Loucy (cell line): ENCODE measurements around the gene RPH3AL.

ENCODE experiments used
- H2AFZ ChIP-seq: fragments of 200-600 bp; sonication (generic); 2 replicates; pipeline ENCODE4 v1.6.0; 2016; ENCODE audit warnings: antibody characterized with exemption, mild to moderate bottlenecking, low read length, moderate library complexity
- H3F3A ChIP-seq: fragments of 200-600 bp; 2 replicates; pipeline ENCODE4 v1.6.0; 2016; ENCODE audit warnings: antibody characterized with exemption, low read depth, mild to moderate bottlenecking
- H3K27me3 ChIP-seq: fragments of 200-600 bp; sonication (generic); 2 replicates; pipeline ENCODE4 v1.6.1; 2014; ENCODE audit warnings: low read length, mild to moderate bottlenecking; ENCODE audit not compliant: insufficient read depth, poor library complexity, severe bottlenecking
- H3K36me3 ChIP-seq: fragments of 200-600 bp; sonication (generic); 2 replicates; pipeline ENCODE4 v1.6.1; 2016; ENCODE audit warnings: low read length; ENCODE audit not compliant: insufficient read depth
- H3K4me1 ChIP-seq: fragments of 200-600 bp; sonication (generic); 2 replicates; pipeline ENCODE4 v1.5.1; 2014; ENCODE audit warnings: low read length, mild to moderate bottlenecking; ENCODE audit not compliant: insufficient read depth, poor library complexity, severe bottlenecking
- H3K4me2 ChIP-seq: fragments of 200-600 bp; sonication (generic); 2 replicates; pipeline ENCODE4 v1.6.0; 2014; ENCODE audit warnings: antibody characterized with exemption, low read length, low read depth, mild to moderate bottlenecking; ENCODE audit not compliant: poor library complexity, severe bottlenecking
- H3K4me3 ChIP-seq: fragments of 200-600 bp; sonication (generic); 2 replicates; pipeline ENCODE4 v1.5.1; 2014; ENCODE audit warnings: low read length, mild to moderate bottlenecking, mixed read lengths; ENCODE audit not compliant: poor library complexity, severe bottlenecking
- H3K79me2 ChIP-seq: fragments of 200-600 bp; sonication (generic); 2 replicates; pipeline ENCODE4 v1.6.1; 2014; ENCODE audit warnings: low read length; ENCODE audit not compliant: insufficient read depth
- H3K9ac ChIP-seq: fragments of 200-600 bp; sonication (generic); 2 replicates; pipeline ENCODE4 v1.6.0; 2014; ENCODE audit warnings: mild to moderate bottlenecking, low read depth, low read length, moderate library complexity; ENCODE audit not compliant: poor library complexity, severe bottlenecking
- H3K9me2 ChIP-seq: fragments of 200-600 bp; sonication (generic); replicated peaks from 2 replicates; pipeline ENCODE4 v1.6.1; 2016; ENCODE audit warnings: low read depth, low read length, mixed read lengths
- H3K9me3 ChIP-seq: fragments of 200-600 bp; sonication (generic); 2 replicates; pipeline ENCODE4 v1.6.1; 2014; ENCODE audit warnings: mild to moderate bottlenecking, antibody characterized with exemption, low read length, low read depth; ENCODE audit not compliant: insufficient read depth
- H4K20me1 ChIP-seq: fragments of 200-600 bp; sonication (generic); 2 replicates; pipeline ENCODE4 v1.6.0; 2014; ENCODE audit warnings: antibody characterized with exemption, low read length, mild to moderate bottlenecking; ENCODE audit not compliant: insufficient read depth, poor library complexity, severe bottlenecking
- CTCF ChIP-seq: fragments of 200-600 bp; sonication (generic); conservative IDR thresholded peaks from 2 replicates; pipeline ENCODE4 v1.5.1; 2014; ENCODE audit warnings: mild to moderate bottlenecking, antibody characterized with exemption, low read length
- EZH2phosphoT487 ChIP-seq: fragments of 200-600 bp; IDR thresholded peaks from 2 replicates; pipeline ENCODE4 v1.6.1; 2018; ENCODE audit warnings: antibody characterized with exemption, mild to moderate bottlenecking, moderate library complexity, borderline replicate concordance

Gene RPH3AL

GRCh38 chr17:395974-396373, 43.4 kb upstream of the RPH3AL start:
- no peaks in the 10 kb centered on the region for H3K27me3 ChIP-seq
- peaks cover 29% of the 10 kb centered on the region; the same call in 1 of the 2 replicates for H3K36me3 ChIP-seq
- no peaks in the 10 kb centered on the region for H3K9me3 ChIP-seq
- H3K4me1 ChIP-seq: no peaks in the 10 kb centered on the region
- TF ChIP-seq EZH2phosphoT487: no peak
- TF ChIP-seq CTCF: no peak
- H4K20me1 ChIP-seq: peaks cover 22% of the 10 kb centered on the region
- H3K79me2 ChIP-seq: peaks cover 19% of the 10 kb centered on the region
- H3K4me3 ChIP-seq: no peak overlapping the region
- no peak overlapping the region for H3K4me2 ChIP-seq
- H3K9me2 ChIP-seq: no peaks in the 10 kb centered on the region
- H3F3A ChIP-seq: peaks cover 3% of the 10 kb centered on the region; the same call in 1 of the 2 replicates
- no peak overlapping the region for H2AFZ ChIP-seq
- no peak overlapping the region for H3K9ac ChIP-seq

GRCh38 chr17:395179-395578, 42.6 kb upstream of the RPH3AL start:
- no peaks in the 10 kb centered on the region for H3K27me3 ChIP-seq
- no peak overlapping the region for H2AFZ ChIP-seq
- H3K4me2 ChIP-seq: no peak overlapping the region
- peaks cover 3% of the 10 kb centered on the region; the same call in 1 of the 2 replicates for H3F3A ChIP-seq
- H3K9ac ChIP-seq: no peak overlapping the region
- no peak overlapping the region for H3K4me3 ChIP-seq
- H4K20me1 ChIP-seq: peaks cover 14% of the 10 kb centered on the region
- H3K4me1 ChIP-seq: no peaks in the 10 kb centered on the region
- no peaks in the 10 kb centered on the region for H3K9me3 ChIP-seq
- TF ChIP-seq CTCF: no peak
- TF ChIP-seq EZH2phosphoT487: no peak
- no peaks in the 10 kb centered on the region for H3K9me2 ChIP-seq
- H3K79me2 ChIP-seq: peaks cover 13% of the 10 kb centered on the region
- peaks cover 21% of the 10 kb centered on the region; the same call in 1 of the 2 replicates for H3K36me3 ChIP-seq

- Histone ChIP-seq H3K9me3 (no peaks in the 10 kb centered on the region), H3K4me1 (no peaks in the 10 kb centered on the region), H3K4me3 (no peak overlapping the region), H3K9ac (no peak overlapping the region), H3K36me3 (peaks cover 16% of the 10 kb centered on the region; the same call in 1 of the 2 replicates), H3K27me3 (no peaks in the 10 kb centered on the region), H2AFZ (no peak overlapping the region), H3K4me2 (no peak overlapping the region), H3F3A (peaks cover 3% of the 10 kb centered on the region; the same call in 1 of the 2 replicates), H3K79me2 (peaks cover 8% of the 10 kb centered on the region), H4K20me1 (peaks cover 10% of the 10 kb centered on the region), H3K9me2 (no peaks in the 10 kb centered on the region)
- TF ChIP-seq CTCF: no peak
- TF ChIP-seq EZH2phosphoT487: no peak
Observed at GRCh38 chr17:394718-395095, 42.1 kb upstream of the RPH3AL start.
